GM21381 (cell line): Measurements from ENCODE around the gene ZNF669.

ENCODE experiments used
- ATAC-seq: cut with Tn5 transposase; IDR thresholded peaks from one replicate; pipeline ENCODE4 v1.9.1; 2021; ENCODE audit warnings: mild to moderate bottlenecking, moderate library complexity; ENCODE audit not compliant: unreplicated experiment

Gene ZNF669

DNA sequence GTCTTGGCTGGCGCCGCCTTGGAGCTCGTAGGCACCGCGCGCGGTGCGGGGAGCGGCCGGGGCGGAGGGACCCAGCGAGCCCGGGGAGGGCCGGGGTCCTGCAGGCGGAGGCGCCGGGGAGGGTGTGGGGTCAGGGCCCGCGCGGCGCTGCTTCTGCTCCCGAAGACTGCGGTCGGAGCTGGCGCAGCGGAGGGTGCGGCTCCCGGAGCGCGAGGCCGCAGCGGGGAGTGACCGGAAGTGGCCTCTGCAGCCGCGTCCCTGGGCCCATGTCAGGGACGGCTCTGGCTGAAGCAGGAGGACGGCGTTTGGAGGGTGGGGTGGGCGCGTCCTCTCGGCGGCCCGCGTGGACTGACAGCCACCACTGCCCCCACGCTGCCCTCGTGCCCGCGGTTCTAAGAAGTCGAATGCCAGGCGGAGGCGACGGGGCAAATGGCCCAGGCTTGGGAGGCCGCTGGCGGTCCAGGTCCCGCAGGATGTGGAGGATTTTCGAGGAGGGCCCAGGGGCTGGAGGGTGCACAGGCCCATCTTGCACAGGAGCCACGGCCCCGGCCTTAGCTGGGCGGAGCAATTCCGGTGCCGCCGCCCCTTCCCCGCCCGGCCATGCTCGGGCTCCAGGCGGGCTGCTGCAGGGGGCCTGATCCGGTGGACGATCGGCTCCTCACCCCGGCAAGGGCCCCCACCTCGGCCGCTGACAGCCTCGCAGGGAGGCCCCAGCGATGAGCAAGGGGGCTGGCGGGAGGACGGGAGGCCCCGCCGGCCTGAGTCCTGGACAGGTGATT, 7.7 kb upstream of the ZNF669 start:
- ATAC-seq = no peak

DNA sequence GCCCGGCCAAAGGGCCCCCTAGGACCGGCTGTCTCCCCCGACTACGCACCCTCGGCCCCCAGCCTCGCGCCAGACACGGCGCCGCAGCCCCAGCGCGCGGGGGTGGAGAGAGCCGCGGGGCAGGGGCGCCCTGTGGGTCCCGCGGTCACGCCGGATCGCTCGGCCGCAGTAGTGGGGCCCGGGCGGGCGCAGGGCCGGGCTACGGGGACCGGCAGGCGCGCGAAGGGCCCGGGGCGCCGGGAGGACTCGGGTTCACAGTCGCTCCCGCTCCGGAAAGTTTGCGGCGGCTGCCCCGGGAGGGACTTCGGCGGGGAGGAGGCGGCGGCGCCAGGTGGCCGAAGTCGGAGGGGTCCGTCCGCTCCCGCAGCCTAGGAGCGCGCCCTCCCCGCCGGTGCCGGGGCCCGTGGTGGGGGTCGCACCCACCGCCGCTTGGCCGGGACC, 7.1 kb upstream of the ZNF669 start:
- no peak for ATAC-seq

DNA sequence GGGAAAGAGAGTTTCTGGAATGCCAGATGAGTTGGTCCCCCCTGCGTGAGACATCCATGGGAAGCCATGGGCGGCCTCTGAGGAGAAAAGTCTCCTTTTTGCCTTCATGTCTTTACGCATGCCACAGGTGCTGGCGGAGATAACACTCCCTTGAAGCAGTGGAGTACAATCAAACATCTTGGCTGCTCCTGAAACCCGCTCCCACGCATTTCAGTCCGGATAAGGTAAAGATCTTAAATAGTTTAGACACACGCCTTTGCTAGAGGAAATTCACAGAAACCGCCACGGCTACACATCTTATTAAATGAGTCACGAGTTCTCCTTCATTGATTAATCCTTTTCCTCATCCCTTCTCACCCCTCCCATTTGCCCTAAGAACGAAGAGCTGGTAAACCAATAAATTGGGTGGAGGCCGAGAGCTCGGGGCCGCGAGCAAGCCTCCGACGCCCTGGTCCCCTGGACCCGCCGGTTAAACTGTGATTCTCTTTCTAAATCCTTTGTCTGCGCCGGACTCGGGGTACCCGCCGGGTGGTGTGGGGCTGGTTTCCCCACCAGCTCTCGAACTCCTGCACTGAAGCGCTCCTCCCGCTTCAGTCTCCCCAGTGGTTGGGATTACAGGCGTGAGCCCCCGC, 6.6 kb upstream of the ZNF669 start:
- ATAC-seq = no peak

DNA sequence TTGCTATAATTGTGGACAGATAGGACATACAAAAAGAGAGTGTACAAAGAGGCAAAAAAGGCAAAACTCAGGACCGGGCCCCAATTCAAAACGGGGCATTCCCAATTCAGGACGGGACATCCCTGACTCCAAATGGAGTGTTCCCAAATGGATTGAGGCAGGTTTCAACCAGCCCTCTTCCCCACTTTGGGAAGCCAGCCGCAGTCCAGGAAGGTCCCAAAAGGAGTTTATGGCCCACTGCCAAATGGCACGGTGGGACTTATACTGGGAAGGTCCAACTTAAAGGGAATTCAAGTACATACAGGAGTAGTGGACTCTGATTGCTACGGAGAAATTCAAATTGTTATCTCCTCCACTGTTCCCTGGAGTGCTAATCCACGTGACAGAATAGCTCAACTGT, 3.5 kb upstream of the ZNF669 start:
- ATAC-seq = no peak

DNA sequence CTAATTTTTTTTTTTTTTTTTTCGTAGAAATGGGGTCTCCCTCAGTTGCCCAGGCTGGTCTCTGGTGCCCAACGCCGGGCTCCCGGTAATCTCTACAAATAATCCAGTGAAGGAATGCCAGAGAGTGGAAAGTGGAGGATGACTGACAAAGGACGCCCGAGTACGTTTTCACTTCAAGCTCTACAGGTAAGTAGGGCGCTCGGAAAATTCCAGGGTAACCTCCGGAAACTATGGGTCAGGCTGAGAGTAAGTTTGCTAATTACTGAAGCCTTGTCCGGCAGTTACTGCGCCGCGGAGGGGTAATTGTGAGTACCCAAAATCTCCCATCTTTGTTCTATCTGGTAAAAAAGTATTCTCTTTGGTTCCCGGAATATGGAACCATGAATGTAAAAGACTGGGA, 1.8 kb upstream of the ZNF669 start:
- no peak for ATAC-seq

DNA sequence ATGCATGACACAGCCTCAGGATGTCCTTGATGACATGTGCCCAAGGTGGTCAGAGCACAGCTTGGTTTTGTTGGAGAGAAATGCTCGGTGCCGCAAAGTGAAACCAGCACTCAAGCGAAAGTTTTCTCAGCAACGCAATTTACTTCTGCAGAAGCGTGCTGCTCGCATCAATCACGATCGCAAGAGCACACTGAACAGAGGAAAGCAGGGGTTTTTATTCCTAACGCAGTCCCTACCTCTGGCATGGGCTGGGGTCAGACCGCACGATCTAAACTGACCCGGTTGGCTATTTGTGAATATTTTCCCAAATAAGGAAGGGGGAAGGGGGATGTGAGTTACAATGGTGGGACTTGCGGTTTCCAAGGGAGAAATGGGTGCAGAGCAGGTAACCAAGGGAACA, 809 bp upstream of the ZNF669 start:
- no peak for ATAC-seq

DNA sequence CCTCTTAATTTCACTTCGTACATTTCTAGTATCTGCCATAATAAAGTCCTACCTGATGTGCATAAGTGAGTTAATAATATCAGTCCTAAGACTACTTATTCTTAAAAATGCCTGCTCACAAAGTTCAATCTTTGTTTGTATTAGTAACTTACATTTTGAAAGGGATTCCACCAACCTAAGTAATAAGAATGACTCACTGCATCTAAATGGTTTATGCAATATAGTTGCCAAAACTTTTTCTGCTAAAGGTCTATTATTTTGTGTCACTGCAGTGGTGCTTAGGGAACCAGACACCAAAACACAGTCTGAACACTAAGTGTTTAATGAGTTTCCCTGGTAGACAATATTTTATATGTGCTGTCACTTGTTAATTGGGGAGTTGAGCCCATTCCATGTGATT, 1.8 kb downstream of the ZNF669 start:
- ATAC-seq = no peak

DNA sequence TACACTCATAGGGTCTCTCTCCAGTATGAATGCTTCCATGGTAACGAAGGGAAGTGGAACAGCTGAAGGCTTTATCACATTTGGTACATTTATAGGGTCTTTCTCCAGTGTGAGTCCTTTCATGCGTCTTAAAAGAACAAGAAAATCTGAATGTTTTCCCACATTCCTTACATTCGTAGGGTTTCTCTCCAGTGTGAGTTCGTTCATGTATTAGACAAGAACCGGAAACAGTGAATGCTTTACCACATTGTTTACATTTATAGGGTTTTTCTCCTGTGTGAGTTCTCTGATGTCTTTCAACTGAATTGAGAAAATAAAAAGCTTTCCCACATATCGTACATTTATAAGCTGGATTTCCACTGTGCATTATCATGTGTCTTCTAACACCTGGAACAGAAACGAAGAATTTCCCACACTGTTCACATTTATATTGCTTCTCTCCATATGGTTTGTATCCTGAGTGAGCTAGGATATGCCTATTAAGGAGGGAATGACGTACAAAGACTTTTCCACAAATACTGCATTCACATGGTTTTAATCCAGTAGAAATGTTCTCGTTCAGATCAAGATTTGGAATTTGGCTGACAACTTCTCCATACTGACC, 3.4 kb downstream of the ZNF669 start:
- ATAC-seq = no peak

DNA sequence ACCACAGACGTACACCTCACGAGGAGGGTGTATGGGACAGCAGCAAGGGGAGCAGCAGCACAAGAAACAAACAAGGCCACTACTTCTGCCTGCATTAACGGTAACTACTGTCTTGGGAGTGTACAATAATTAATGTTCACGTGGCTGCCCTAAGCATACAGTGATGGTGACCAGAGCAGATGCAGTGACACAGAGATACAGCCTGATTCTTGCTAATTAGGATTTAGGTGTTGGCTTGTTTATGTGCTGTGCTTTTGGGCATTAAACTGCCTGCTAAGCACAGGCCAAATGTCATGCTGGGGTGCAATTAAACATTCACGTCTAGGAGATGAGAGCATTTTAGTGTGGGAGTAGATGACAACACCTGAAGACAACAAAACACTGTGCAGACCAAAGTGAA, 7.2 kb downstream of the ZNF669 start:
- no peak for ATAC-seq

DNA sequence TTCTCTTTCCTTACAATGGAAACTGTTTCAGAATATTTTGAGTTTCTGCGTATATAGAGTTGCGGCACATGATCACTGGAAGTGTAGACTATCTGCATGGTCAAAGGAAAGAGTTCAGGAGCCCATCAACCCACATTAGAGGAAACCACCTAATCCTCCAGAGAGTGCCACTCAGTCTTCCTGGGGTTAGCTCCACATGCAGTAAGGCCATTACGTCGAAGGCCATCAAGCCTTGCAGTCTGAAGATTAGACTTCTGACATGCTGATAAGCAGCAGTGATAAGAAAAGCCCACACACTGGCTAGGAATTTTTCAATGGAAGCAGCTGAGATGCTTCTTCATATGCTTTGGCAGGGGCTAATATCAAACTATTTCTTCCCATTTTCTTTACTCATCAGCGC, 7.6 kb downstream of the ZNF669 start:
- no peak for ATAC-seq

DNA sequence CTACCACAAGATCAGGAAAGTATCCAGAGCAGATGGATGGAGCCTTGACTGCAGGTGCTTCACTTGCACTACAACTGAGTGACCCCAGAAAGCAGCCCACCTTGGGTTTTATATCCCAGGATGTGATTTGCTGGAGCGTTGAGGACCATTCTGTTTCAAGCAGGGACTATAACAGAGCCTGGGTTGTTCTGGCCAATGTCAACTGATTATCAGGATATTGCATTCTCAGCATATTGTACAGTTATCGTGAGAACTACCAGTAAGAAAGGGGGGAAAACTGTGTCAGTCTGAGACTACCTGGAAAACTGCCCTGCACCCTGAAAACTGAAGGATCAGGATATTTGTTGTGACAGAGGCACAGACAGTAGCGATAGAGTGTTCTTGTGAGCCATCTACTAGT, 8.0 kb downstream of the ZNF669 start:
- ATAC-seq = no peak

DNA sequence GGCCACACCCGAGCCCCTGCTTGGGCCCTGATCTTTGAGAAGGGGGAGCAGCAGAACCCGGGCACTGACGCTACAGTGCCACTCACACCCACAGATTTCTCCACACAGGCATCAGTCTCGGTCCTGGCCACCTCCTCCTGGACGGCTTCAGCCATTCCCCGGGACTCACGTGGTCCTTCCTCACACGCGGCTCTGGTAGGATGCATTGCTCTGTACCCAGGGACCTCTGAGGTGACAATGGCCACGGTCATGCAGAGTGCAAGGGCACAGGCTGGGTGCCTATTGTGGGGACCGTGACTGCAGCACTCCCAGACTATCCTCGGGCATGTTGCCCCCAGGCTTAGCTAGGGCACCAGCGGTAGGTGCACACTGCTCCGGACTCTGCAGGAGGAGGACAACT, 13.7 kb downstream of the ZNF669 start:
- no peak for ATAC-seq

DNA sequence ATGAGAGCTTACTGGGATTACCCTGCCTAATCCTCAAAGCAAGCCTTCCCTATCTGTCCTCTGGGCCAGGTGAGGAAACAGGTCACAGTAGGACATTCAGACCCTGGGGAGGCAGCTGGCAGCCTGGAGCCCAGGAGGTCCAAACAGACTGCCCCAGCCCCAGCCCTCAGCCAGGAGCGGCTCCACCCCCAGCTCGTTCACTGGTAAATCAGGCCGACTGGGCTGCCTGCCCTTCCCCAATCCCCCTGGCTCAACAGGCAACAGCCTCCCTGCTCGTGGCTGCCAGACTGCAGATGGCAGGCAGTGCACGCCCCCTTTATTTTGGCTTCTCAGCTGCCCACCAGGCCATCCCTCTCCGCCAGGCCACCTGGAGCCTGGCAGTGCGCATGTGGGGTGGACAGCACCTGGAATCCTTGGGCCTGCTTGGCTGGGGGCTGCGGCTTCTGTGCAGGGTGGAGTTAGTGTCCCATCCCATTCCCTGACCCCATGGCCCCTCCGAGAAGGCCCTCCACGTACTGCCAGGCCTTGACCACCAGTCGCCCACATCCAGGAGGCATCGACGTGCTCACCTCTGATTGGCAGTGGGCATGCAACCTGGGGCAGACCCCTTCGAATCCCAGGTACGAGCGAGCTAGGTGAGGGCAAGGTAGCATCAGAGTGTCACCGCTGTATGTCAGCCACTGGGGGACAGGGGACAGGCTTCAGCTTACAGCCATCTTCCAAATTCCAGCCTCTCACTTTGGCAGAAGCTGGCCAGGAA, 14.4 kb downstream of the ZNF669 start:
- no peak for ATAC-seq

DNA sequence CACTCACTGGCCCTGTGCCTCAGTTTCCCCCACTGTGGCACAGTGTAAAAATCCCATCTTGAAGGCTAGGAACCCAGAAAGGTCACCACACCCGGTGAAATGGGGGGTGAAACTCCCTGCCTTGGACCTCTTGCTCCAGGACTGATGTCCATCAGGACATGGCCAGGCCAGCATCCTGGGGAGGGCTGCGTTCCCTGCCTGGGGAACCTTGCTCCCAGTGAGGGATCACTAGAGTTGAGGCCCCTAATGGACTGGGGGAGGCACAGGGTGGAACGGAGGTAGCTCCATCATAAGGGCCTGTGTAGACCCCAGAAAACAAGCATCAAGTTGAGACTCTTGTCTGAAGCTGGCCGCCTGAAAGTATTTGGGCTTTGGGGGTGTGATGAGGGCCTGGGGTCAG, 15.2 kb downstream of the ZNF669 start:
- no peak for ATAC-seq

DNA sequence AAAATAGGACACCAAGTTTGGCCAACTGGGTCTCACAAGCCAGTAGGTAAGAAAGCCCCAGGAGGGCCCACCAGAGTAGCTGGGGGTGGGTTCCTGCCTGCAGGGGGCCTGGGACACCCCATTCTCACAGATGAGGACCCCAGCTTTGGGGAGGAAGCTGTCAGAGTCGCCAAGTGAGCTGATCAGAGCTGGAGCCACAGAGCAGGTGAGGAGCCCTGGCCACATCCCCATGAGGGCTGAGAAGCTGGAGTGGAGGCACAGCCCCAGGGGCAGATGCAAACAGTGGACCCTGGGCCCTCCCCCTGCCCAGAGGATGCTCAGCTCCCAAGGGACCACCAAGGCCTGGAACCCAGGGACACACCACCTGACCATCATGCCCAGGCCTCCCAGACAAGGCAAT, 16.9 kb downstream of the ZNF669 start:
- no peak for ATAC-seq

DNA sequence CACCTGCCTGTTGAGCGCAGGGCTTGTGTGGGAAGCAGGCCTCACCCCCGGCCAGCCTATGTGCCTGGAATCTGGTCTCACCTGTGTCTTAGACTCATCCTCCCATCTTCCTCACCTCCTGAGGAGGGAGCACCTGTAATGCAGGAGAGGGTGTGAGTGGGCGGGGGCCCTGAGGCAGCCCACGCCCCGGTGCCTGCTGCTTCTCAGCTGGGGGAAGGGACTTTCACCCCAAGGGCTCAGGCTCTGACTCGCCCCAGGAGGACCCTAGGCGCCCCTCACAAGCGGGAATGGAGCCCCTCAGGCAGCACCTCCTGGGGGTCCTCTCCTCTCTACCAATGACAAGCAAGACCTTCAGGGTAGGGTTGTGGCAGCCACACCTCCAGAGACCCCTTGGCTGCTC, 18.8 kb downstream of the ZNF669 start:
- no peak for ATAC-seq

DNA sequence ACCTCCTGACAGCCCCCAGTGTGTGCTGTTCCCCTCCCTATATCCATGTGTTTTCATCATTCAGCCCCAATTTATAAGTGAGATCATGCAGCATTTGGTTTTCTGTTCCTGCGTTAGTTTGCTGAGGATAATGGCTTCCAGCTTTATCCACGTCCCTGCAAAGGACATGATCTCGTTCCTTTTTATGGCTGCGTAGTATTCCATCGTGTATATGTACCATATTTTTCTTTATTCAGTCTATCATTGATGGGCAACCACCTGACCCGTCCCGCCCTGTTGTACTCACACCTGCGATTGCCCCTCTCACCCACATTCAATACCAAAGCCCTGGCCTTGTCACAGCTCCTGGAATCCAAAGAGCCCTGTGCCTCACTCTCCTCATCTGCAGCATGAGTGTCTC, 19.4 kb downstream of the ZNF669 start:
- no peak for ATAC-seq

DNA sequence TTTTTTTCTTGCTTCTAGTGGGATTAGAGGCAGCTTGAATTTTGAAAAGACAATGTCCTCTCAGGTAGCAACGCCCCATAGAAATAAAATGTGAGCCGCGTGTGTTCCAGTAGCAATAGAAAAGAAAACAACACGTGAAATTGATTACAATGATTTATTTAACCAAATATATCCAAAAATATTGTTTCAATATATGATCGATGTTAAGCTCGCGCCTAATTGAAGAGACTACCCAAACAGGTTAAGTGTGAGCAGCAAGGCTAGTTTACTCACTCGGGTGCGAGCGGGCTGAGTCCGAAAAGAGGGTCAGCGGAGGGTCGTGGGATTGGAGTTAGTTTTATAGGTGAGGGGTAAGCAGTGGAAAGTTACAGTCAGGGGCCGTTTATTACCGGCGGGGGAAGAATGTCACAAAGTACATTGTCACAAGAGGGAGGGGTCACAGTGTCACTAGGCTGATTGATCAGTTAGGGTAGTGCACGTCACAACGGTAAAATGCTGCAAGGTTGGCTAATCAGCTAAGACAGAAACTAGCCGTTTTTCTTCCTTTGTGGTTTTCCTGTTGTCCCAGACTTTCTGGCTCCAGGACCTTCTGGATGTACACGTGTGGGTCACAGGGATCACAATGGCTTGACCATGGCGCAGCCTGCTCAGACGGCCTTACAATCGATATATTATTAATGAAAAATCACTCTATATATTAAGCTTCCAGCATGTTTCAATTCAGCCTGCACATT, 24.8 kb downstream of the ZNF669 start:
- ATAC-seq = no peak

DNA sequence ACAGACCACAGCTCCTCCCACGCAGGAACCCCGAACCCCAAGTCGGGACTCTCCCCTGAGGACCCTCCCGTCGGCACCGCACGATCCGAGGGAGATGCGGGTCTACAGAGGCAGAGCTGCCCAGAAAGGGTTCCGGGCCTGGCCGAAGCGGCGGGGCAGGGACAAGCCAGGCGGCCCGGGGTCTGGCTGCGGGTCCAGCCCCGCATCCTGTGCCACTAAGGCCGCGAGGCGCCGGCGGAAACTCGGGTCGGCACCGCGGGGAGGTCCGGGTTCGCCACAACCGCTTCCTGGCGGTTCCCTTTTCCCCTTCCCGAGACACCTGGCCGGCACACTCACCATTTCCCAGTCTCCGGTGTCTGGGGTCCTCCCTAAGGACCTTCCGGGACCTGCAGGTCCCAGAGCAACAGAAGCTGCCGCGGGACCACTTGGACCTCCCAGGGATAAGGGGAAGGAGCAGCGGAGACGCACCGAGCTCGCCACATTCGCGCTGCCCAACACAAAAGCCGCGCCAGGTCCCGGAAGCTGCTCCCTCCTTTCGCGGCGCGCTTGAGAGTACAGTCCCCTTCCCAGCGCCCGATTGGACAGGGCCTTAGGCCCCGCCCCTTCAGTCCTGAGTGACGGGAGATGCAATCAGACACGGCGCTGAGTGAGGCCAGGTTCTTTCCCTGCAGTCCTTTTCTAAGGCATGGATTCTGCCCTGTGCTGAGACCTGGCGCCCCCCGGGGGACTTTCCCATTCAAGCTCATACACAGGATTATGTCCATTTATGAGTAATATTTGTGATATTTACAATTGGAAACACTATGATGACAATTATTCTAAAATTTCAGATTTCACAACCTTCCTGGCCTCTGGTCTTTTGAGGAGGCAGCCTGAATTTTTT, 25.7 kb downstream of the ZNF669 start, which contains the start of gene ZNF670:
Gene ZNF670 (minus strand): TSS at position 554 of the 883 bp plus-strand sequence. CDS start 215 bp downstream, at position 339.
- peak; percentile 99 for ATAC-seq

DNA sequence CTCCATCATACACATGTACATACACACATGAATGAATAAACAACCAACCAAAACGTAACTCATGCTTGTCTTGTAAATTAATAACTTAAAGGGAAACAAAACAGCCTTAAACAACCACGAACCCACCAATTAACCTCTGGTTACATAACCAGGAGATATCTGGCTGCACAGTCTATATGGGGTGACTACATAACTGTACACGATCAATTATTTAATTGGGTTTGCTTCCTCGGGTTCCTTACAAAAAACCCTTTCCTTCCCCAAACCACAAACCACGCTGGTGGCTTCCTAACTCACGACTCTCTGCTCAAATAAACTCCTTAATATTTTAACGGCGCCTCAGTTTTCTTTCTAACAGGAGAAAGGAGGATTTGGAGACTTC, 26.3 kb downstream of the ZNF669 start:
- ATAC-seq = peak; percentile 20
